GM21515 (cell line): ENCODE results near the gene LRRC59.
"Not testable (repeated sequence)": the region's sequence is repeated elsewhere in the genome, so short reads cannot be mapped to it uniquely, and the experiment has no call there.

Source experiments
- ATAC-seq: cut with Tn5 transposase; IDR thresholded peaks from one replicate; pipeline ENCODE4 v1.9.1; 2021; ENCODE audit not compliant: unreplicated experiment

Gene LRRC59

DNA sequence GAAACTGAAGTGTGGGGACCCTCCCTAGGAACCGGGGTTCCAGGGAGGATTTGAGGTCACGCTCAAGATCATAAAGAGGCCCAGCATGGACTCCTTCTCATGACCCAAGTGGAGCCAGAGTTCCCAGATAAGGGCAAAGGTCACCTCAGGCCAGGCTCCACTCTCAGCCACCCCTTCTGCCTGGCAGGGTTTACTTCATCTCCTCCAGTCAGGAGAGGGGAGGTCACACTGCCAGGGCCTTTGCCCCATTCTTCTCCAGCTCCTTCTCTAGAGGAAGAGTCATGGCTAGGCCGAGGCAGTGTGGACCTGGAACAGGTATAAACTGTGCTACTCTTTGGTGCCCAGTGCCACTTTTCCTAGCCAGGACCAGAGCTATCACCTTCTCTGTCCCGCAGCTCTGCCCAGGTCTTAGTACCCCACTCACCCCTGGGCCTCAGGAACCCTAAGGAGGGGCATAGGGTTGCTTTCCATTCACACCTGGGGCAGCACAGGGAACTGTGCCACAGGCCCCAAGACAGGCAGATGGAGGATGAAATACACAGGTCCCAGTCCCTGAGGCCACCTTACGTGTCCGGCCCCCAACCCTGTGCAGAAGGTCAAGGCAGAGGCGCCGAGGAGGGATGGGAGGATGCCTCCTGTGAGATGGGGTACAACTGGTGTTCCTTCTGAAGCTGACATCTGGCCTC is 27.8 kb upstream of the LRRC59 start:
- ATAC-seq, result no peak

DNA sequence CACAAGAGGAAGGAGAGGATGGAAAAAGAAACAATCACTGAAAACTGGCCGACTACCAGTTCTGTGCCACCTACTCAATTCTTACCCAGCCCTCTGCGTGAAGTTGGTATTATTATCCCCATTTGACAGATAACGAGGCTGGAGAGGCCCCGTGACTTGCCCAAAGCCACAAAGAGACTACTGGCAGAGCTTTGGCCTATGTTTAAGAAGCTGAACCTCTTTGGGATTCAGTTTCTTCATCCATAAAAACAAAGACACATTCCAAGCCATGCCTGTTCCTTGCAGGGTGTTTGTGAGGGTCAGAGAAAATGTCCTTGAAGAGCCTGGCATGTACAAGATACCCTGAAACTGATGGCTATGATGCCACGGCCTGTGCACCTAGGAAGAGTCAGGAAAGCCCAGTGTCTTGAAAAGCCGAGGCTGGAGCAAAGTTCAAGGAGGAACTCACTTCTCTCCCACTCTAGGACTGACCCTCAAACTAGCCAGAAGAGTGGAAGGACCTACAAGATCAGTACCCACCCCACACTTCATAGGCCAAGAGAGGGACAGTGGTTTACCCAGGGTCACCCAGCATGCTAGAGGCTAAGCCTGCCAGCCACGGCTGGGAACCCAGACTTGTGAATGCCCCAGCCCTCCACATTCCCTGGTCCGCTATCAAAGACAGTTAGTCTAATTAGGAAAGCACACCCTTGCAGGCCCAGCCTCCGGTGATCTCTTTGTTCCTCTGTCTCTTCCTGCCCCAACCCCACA is 27.1 kb upstream of the LRRC59 start:
- no peak for ATAC-seq

DNA sequence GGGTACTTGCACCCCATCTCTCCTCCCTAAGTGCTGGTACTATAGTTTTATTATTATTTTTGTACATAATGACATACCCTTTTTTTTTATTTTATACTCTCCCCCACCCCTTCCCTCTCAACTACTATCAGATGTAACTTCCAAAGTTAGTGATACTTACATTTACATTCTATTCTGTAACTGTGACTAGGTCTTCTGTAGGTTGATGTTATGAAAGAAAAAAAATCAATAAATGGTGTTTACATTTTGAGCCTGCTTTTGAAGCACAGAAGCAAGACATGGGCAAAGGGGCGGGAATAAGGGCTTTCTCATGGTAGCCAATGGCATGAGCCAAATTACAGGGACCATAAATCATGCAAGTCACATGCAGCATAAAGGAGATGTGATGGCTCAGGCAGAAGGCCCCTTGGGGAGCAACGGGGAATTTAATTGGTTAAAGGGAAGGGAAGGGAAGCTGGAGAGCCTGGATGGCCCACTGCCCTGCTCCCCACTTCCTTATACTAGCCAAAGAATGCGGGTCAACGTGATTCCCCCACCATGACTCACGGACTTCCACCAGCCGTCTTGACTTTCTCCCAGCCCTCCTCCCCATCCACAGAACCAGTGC is 26.3 kb upstream of the LRRC59 start:
- no peak for ATAC-seq

- ATAC-seq, result no peak
Observed at GRCh38 chr17:50422738-50423137, 25.4 kb upstream of the LRRC59 start.

DNA sequence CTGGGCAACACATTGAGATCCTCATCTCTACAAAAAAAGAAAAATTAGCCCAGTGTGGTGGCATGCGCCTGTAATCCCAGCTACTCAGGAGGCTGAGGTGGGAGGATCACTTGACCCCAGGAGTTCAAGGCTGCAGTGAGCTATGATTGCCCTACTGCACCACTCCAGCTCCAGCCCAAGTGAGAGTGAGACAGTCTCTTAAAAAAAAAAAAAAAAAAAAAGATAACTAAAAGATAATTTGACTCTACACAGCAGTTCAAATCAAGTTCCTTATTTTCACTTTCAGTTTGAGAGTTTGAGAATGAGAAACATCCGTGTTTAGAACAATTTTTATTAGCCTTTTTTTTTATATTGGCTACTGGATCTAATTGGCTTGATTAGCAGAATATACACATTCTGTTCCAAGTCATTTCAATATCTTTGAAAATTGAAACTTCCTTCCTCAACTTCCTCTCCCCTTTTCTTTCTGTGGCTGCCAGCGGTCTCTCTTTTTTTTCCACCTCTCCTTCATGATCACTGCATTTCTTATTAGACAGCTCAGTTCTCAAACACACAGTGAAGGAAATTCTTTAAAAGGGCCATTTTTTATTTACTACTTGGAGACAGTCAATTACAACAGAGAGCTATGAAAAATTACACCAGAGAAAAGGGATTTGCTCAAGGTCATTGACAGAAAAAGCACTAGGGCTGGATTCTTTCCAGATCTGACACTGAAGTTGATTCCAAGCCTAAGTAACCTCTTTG is 24.2 kb upstream of the LRRC59 start:
- no peak for ATAC-seq

DNA sequence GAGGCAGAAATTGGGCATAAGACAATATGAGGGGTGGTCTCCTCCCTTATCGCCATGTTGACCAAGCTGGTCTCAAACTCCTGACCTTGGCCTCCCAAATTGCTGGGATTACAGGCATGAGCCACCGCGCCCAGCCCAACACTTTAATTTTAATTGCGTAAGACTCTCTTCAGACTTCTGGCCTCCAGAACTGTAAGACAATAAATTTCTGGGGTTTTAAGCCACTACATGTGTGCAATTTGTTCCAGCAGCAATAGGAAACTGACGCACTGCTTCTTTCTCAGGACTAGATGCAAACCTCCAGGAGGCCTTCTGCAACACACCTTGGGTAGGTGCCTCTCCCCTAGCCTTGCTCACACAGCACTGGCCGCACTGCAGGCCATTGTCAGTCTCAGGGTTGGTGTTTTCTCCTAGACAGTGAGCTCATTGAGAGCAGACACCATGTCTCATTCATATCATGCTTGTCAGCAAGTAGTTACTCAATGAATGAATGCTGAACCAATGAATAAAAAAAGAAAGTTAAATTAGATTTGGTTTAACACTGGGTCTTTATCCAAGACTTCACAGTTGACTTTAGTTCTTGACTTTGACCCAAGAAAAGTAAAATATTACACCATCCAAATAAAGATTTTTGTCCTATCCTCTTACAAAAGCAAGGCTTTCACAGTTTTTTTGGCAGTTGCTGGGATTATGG is 23.2 kb upstream of the LRRC59 start:
- ATAC-seq, result no peak

DNA sequence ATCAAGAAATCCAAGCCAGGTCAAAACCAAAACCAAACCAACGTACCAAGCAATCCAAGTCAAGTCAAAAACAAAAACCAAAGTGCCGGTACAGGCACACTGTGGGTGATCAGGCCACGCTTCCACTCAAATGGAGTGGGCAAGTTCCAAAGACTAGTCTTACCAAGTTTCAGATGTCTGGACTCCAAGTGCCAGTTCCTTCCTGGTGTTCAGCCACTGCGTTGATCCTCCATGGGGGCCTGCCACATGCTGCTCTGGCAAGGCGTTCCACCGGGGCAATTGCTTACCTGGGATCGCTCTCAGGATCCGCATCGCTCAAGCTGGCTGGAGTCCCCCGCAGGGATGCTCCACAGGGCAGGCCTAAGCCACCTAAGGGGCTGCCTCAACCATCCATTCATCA is 22.3 kb upstream of the LRRC59 start:
- not testable (repeated sequence) for ATAC-seq

GRCh38 chr17:50414808-50415207 is 17.5 kb upstream of the LRRC59 start:
- ATAC-seq, result no peak

DNA sequence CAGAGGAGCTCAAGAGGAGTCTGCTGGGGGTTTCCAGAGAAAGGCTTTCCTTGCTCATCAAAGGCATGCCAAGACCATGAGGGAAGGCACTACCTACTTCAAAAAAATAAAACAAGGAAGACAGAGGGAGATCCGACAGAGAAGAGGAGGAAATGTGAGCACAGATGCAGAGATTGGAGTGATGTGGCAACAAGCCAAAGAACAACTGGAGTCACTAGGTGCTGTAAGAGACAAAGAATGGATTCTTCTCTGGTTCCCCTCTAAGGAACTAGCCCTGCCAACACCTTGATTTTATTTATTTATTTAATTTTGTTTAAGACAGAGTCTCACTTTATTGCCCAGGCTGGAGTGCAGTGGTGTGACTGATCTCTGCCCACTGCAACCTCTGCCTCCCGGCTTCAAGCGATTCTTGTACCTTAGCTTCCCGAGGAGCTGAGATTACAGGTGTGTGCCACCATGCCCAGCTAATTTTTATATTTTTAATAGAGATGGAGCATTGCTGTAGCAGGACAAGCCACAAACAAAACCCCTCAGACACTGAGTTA is 14.9 kb upstream of the LRRC59 start:
- no peak for ATAC-seq

DNA sequence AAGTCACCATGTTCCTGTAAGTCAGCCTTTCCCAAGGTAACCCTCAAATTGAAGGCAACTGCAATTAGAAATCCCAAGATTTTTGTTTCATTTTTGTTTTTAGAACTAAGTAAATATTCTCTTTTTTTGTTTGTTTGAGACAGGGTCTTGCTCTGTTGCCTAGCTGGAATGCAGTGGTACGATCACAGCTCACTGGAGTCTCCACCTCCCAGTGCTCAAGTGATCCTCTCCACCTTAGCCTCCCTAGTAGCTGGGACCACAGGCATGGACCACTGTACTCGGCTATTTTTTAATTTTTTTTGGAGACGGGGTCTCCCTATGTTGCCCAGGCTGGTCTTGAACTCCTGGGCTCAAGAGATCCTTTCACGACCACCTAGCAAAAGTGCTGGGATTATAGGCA is 10.6 kb upstream of the LRRC59 start:
- no peak for ATAC-seq

GRCh38 chr17:50406578-50406977 is 9.3 kb upstream of the LRRC59 start:
- no peak for ATAC-seq

- not testable (repeated sequence) for ATAC-seq
Observed at GRCh38 chr17:50405351-50405750, 8.0 kb upstream of the LRRC59 start.

DNA sequence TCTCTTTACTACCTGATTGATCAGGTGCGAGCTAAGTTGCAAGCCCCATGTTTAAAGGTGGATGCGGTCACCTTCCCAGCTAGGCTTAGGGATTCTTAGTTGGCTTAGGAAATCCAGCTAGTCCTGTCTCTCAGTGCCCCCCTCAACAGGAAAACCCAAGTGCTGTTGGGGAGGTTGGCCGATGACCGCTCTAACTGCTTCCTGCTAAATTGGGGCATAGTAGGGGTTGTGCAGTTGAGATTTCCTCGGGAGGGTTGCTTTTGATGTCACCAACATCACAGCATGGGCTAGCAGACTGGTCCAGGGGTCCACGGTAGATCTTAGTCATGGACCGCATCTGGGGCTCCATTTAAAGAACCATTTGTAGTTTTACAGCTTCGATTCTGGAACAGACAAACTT is 2.3 kb upstream of the LRRC59 start:
- not testable (repeated sequence) for ATAC-seq

DNA sequence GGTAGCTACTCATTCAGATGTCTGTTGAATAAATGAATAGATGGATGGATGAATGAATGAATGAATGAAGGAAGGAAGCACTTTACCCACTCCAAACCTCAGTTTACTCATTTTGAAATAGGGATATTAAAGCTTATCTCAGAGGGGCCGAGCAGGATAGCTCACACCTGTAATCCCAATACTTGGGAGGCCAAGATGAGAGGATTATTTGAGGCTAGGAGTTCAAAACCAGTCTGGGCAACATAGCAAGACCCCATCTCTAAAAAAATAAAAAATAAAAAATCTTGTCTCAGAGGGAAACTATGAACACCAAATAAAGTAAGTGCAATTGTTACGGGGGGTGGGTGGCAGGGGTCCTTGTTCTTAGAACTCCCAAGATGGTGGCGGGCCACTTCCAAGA is 1.3 kb upstream of the LRRC59 start:
- ATAC-seq, result not testable (repeated sequence)

DNA sequence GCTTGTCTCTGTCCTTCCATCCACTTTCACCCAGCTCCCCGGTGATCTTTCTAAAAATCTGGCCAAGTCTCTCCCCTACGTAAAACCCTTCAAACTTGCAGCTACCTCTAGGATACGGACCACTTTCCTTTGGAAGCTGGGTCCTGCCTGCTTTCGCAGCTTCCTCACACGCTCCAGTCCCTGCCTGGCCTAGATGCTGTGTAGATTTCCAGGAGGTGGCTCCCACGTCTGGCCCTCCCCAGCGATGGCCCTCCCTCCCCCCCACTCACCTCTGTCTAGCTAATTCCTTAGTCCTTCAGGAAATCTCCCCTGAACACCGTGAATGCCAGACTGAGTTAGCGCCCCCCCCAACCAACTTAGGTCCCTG is 579 bp upstream of the LRRC59 start:
- no peak for ATAC-seq

GRCh38 chr17:50396261-50397110 is 837 bp downstream of the LRRC59 start:
- ATAC-seq, result no peak

GRCh38 chr17:50394711-50395110 is 2.6 kb downstream of the LRRC59 start:
- ATAC-seq, result no peak

DNA sequence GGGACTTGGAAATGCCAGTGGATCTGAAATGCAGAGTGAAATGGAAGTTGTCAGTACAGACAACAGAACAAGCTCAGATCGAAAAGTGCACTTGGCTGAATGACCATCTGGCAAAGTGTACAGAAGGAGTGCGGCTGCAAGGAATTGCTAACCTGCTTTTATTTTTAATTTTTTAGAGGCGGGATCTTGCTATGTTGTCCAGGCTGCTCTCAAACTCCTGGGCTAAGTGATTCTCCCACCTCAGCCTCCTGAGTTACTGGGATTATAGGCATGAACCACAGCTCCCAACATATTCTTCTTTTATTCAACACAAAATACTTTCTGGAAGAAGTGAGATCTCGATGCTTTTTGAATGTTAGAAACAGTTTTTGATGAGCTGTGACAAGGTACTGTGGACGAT is 3.6 kb downstream of the LRRC59 start:
- no peak for ATAC-seq

DNA sequence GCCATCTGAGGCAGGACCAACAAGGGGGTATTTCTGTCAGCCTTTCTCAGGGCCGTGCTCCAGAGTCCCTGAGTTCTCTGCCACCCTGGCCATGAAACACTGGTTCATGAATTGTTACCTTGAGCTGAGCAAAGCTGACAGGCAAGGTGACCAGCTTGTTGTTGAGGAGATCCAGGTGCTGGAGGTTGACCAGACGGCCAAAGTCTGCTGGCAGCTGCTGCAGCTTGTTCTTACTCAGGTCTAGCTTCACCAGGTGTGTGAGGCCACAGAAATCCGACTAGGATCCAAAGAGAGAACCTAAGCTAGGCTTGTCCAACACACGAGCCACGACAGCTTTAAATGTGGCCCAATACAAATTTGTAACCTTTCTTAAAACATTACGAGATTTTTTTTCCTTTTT is 4.7 kb downstream of the LRRC59 start:
- ATAC-seq, result no peak

DNA sequence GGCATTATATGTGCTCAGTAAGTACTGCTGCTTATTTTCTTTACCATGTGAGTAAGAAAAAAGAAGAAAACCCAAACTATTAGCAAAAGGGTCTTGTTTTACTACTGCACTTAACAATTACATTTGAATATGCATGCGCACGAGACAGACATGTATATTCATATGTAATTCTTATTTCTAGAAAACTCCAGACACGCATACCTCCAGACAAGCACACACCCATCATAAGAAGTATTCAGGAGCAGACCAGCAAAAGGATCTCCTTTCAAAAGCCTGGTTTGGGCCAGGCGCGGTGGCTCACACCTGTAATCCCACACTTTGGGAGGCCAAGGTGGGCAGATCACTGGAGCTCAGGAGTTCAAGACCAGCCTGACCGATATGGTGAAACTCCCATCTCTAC is 7.8 kb downstream of the LRRC59 start:
- no peak for ATAC-seq
